Naive thymus-derived CD8-positive, alpha-beta T cell (primary cell): ENCODE measurements around the gene POU4F3. TPM values are rescaled to one million over a fixed set of nuclear protein-coding genes. Genes with fewer than 3 reads are reported as not detected.
"Not testable (repeated sequence)": the region's sequence is repeated elsewhere in the genome, so short reads cannot be mapped to it uniquely, and the experiment has no call there.

Experiments
- ATAC-seq, 2 donors: fragments of 150-1000 bp; cut with Tn5 transposase in 1 of 2; sonication (Bioruptor Pico), chemical (Tn5 transposase) in 1 of 2; 1 replicate in 1 of 2; 2 replicates in 1 of 2; pipeline ENCODE4 v1.10.0; 2021; ENCODE audit warnings: mild to moderate bottlenecking in 2 of 2, moderate library complexity in 2 of 2
- POLR2A ChIA-PET: fragments of 350-600 bp; sonication (Branson Sonifier 250); formaldehyde crosslinking; loops from one replicate; lab custom pipeline; 2021; ENCODE audit warnings: antibody characterized with exemption; lab: Charles Lee
- DNase-seq, 10 donors: peaks; one replicate each; pipeline versions ENCODE4 v3.0.0 to v3.0.0-alpha.2; 2020 to 2022
- H3K27ac Mint-ChIP-seq, 10 donors: one replicate each; pipeline ENCODE4 v1.8.0; 2020 to 2022; ENCODE audit warnings: mild to moderate bottlenecking in 10 of 10, mixed read lengths in 10 of 10, moderate library complexity in 4 of 10, inconsistent platforms in 1 of 10
- H3K27me3 Mint-ChIP-seq, 5 donors: one replicate each; pipeline ENCODE4 v1.8.0; 2021 to 2022; ENCODE audit warnings: mixed read lengths in 5 of 5
- H3K36me3 Mint-ChIP-seq, 3 donors: one replicate each; pipeline ENCODE4 v1.8.0; 2020 to 2022; ENCODE audit warnings: mixed read lengths in 3 of 3, mild to moderate bottlenecking in 2 of 3, inconsistent platforms in 1 of 3
- H3K4me1 Mint-ChIP-seq, 4 donors: one replicate each; pipeline ENCODE4 v1.8.0; 2021 to 2022; ENCODE audit warnings: mixed read lengths in 4 of 4
- H3K4me3 Mint-ChIP-seq, 10 donors: one replicate each; pipeline ENCODE4 v1.8.0; 2020 to 2022; ENCODE audit warnings: mild to moderate bottlenecking in 10 of 10, mixed read lengths in 10 of 10, moderate library complexity in 6 of 10, inconsistent platforms in 1 of 10
- H3K9me3 Mint-ChIP-seq, 9 donors: one replicate each; pipeline ENCODE4 v1.8.0; 2020 to 2022; ENCODE audit warnings: mixed read lengths in 9 of 9, mild to moderate bottlenecking in 3 of 9, inconsistent platforms in 1 of 9, moderate library complexity in 1 of 9
- polyA plus RNA-seq, 3 donors: library from polyadenylated mRNA; unstranded; fragments of 300-500 nt; fragmentation: Illumina TruSeq; gene quantifications; one replicate each; pipeline ENCODE4 v1.2.3, GENCODE V29; 2021
- total RNA-seq, 8 experiments: library from RNA in 2 of 8; stranded (reverse) in 2 of 8; gene quantifications; one replicate each; pipeline ENCODE4 v1.2.3 and lab custom pipeline; 2021 to 2026

POU4F3 gene
- total RNA-seq (under 1 TPM in 1 of 2 experiments, not detected in 1; 0.13 TPM), polyA plus RNA-seq (under 1 TPM in 1 of 3 donors, not detected in 2; 0.11 TPM), total RNA-seq (lab: John Stamatoyannopoulos, UW) (0 to 0.08 (median 0) reads per million in 6 experiments)

- ATAC-seq, result no peak
- peaks cover 3 to 21% (median 16%) of the 10 kb centered on the region in 4 donors for H3K4me1 Mint-ChIP-seq
- H3K27ac Mint-ChIP-seq, result no peak within 1 kb of the TSS
- H3K4me3 Mint-ChIP-seq, result peak within 1 kb of the TSS in 1 of 10 donors; percentile 19
- peaks cover 0 to 4% (median 0%) of the 10 kb centered on the region in 9 donors for H3K9me3 Mint-ChIP-seq
- H3K36me3 Mint-ChIP-seq, result peaks cover 0 to 8% (median 4%) of the 10 kb centered on the region in 3 donors
- POLR2A ChIA-PET, result no interaction called here
- no peak for DNase-seq
- peaks cover 51 to 98% (median 79%) of the 10 kb centered on the region in 5 donors for H3K27me3 Mint-ChIP-seq
Observed at GRCh38 chr5:146338774-146339714, at the start of gene POU4F3. TSS of gene POU4F3 (plus strand) at chr5:146338839. CDS start at chr5:146339113, 274 bp downstream.

DNA sequence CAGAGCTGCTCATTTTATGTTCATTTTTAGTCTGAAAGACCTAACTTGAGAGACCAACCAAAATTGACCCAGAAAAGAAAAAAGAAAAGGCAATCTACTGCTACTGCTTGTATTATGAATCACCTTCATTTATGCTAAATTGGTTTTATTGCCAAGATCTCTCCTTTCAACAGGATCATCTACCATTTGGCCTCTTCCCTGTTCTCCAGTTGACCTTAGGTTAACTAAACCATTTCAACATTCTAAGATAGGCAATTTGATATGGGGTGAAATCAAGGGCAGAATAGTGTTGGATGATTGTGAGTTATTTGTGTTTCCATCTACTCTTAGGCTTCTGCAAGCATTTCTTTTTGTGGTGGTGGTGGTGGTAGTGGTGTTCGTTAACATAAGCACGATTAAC is 48.3 kb upstream of the POU4F3 start:
- ATAC-seq, result no peak
- H3K4me3 Mint-ChIP-seq, result no peak overlapping the region
- H3K4me1 Mint-ChIP-seq, result peaks cover 0 to 4% (median 0%) of the 10 kb centered on the region in 4 donors
- peak overlapping the region in 5 of 10 donors; percentile 1 to 83 (median 31) for H3K27ac Mint-ChIP-seq
- H3K9me3 Mint-ChIP-seq, result no peaks in the 10 kb centered on the region
- no peak for DNase-seq
- POLR2A ChIA-PET, result no interaction called here
- peaks cover 0 to 26% (median 0%) of the 10 kb centered on the region in 3 donors for H3K36me3 Mint-ChIP-seq
- H3K27me3 Mint-ChIP-seq, result no peaks in the 10 kb centered on the region

GRCh38 chr5:146291421-146292074 is 47.1 kb upstream of the POU4F3 start:
- Mint-ChIP-seq H3K9me3 (no peaks in the 10 kb centered on the region), H3K4me3 (no peak overlapping the region), H3K36me3 (peaks cover 0 to 18% (median 0%) of the 10 kb centered on the region in 3 donors), H3K4me1 (peaks cover 0 to 6% (median 0%) of the 10 kb centered on the region in 4 donors), H3K27ac (peak overlapping the region in 1 of 10 donors; percentile 31), H3K27me3 (no peaks in the 10 kb centered on the region)
- POLR2A ChIA-PET, result no interaction called here
- DNase-seq, result peak in 6 of 10 donors; percentile 2 to 36 (median 21)
- ATAC-seq, result peak; percentile 57 to 60

GRCh38 chr5:146296245-146296644 is 42.4 kb upstream of the POU4F3 start:
- no peak for ATAC-seq
- H3K27me3 Mint-ChIP-seq, result peaks cover 0 to under 1% (median 0%) of the 10 kb centered on the region in 5 donors
- H3K4me3 Mint-ChIP-seq, result no peak overlapping the region
- POLR2A ChIA-PET, result no interaction called here
- H3K27ac Mint-ChIP-seq, result no peak overlapping the region
- H3K9me3 Mint-ChIP-seq, result no peaks in the 10 kb centered on the region
- no peak for DNase-seq
- peaks cover 0 to 2% (median 0%) of the 10 kb centered on the region in 4 donors for H3K4me1 Mint-ChIP-seq
- no peaks in the 10 kb centered on the region for H3K36me3 Mint-ChIP-seq

- H3K27ac Mint-ChIP-seq, POLR2A ChIA-PET, H3K4me1 Mint-ChIP-seq, H3K36me3 Mint-ChIP-seq, H3K4me3 Mint-ChIP-seq, H3K27me3 Mint-ChIP-seq, DNase-seq, H3K9me3 Mint-ChIP-seq, ATAC-seq: not testable (repeated sequence)
Observed at GRCh38 chr5:146298920-146299319, 39.7 kb upstream of the POU4F3 start.

DNA sequence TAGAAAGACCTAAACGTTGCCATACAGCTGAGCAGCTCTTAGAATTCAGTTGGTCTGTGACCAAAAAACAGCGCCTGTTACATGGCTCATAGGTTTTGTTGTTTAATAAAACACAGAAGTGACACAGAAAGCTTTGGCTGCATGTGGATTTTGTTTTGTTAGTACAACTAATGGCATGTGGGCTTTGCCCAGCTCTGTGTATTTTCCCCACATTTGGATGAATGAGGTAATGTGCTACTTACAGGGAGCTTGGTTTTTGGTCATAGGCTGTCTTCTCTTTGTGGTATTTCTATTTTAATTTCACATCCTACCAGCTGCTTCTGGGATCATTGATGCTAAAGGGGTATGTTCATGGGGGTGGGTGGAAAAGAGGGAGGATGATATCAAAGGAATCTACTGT is 37.0 kb upstream of the POU4F3 start:
- Mint-ChIP-seq H3K27me3 (peaks cover 0 to 8% (median 3%) of the 10 kb centered on the region in 5 donors), H3K4me1 (no peaks in the 10 kb centered on the region), H3K36me3 (no peaks in the 10 kb centered on the region), H3K27ac (no peak overlapping the region), H3K4me3 (no peak overlapping the region), H3K9me3 (no peaks in the 10 kb centered on the region)
- no peak for DNase-seq
- POLR2A ChIA-PET, result no interaction called here
- ATAC-seq, result no peak

- Mint-ChIP-seq H3K9me3 (no peaks in the 10 kb centered on the region), H3K27ac (no peak overlapping the region), H3K4me1 (no peaks in the 10 kb centered on the region), H3K27me3 (peaks cover 0 to 14% (median 5%) of the 10 kb centered on the region in 5 donors), H3K36me3 (no peaks in the 10 kb centered on the region), H3K4me3 (no peak overlapping the region)
- DNase-seq (no peak), ATAC-seq (no peak)
- POLR2A ChIA-PET, result no interaction called here
Observed at GRCh38 chr5:146302406-146302805, 36.2 kb upstream of the POU4F3 start.

GRCh38 chr5:146306838-146307237 is 31.8 kb upstream of the POU4F3 start:
- no peak for DNase-seq
- no peaks in the 10 kb centered on the region for H3K4me1 Mint-ChIP-seq
- H3K36me3 Mint-ChIP-seq, result no peaks in the 10 kb centered on the region
- H3K27me3 Mint-ChIP-seq, result peaks cover 6 to 27% (median 10%) of the 10 kb centered on the region in 5 donors
- no peak for ATAC-seq
- H3K27ac Mint-ChIP-seq, result no peak overlapping the region
- no peak overlapping the region for H3K4me3 Mint-ChIP-seq
- POLR2A ChIA-PET, result no interaction called here
- H3K9me3 Mint-ChIP-seq, result no peaks in the 10 kb centered on the region

- POLR2A ChIA-PET, result no interaction called here
- no peak for DNase-seq
- ATAC-seq, result no peak
- H3K9me3 Mint-ChIP-seq, result no peaks in the 10 kb centered on the region
- H3K4me3 Mint-ChIP-seq, result no peak overlapping the region
- H3K4me1 Mint-ChIP-seq, result peaks cover 0 to under 1% (median 0%) of the 10 kb centered on the region in 4 donors
- peaks cover 6 to 27% (median 10%) of the 10 kb centered on the region in 5 donors for H3K27me3 Mint-ChIP-seq
- no peaks in the 10 kb centered on the region for H3K36me3 Mint-ChIP-seq
- no peak overlapping the region for H3K27ac Mint-ChIP-seq
Observed at GRCh38 chr5:146307796-146308195, 30.8 kb upstream of the POU4F3 start.

DNA sequence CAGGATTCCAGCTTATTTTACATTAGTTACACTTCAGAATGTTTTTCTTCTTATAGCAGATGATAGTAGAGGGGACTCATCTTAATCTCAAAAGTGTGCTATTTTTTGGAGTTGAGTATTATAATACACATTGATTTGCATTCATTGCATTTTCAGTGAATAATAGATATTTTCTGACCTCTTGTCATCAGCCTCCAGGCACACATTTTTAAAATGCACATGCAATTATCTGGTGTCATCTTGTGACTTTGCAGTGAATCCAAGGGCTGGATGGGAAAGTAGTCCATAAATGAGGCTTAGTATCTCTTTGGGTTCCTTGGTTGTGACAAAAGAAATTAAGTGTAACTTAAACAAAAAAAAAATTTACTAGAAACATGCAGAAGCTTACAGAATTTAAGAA is 28.1 kb upstream of the POU4F3 start:
- ATAC-seq (no peak), DNase-seq (no peak)
- H3K36me3 Mint-ChIP-seq, result peaks cover 0 to 5% (median 0%) of the 10 kb centered on the region in 3 donors
- no peak overlapping the region for H3K4me3 Mint-ChIP-seq
- peaks cover 0 to 5% (median 1%) of the 10 kb centered on the region in 4 donors for H3K4me1 Mint-ChIP-seq
- POLR2A ChIA-PET, result no interaction called here
- no peak overlapping the region for H3K27ac Mint-ChIP-seq
- H3K9me3 Mint-ChIP-seq, result peaks cover 0 to 2% (median 0%) of the 10 kb centered on the region in 9 donors
- peaks cover 13 to 48% (median 22%) of the 10 kb centered on the region in 5 donors for H3K27me3 Mint-ChIP-seq

DNA sequence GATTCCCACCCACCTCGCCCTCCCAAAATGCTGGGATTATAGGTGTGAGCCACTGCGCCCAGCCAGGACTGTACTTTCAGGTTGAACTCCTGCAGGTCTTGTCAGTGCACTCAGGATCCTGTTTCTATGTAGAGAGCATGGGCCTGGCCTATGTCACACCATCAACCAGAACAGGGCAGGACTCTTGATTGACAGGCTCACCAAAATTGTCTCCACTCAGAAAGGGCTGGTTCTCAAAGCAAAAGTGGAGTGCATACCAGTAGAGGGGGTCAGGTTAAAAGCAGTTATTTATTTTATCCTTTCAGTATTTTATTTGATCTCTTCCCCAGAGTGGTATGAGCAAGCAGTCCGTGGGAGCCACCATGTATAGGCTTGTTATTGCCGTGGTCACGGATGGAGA is 27.4 kb upstream of the POU4F3 start:
- no peak for ATAC-seq
- DNase-seq, result no peak
- Mint-ChIP-seq H3K36me3 (peaks cover 0 to 5% (median 0%) of the 10 kb centered on the region in 3 donors), H3K9me3 (peaks cover 0 to 2% (median 0%) of the 10 kb centered on the region in 9 donors), H3K4me1 (peaks cover 0 to 5% (median 1%) of the 10 kb centered on the region in 4 donors), H3K27me3 (peaks cover 13 to 49% (median 27%) of the 10 kb centered on the region in 5 donors), H3K27ac (no peak overlapping the region), H3K4me3 (no peak overlapping the region)
- POLR2A ChIA-PET, result no interaction called here

GRCh38 chr5:146313027-146313426 is 25.6 kb upstream of the POU4F3 start:
- ATAC-seq (no peak), DNase-seq (no peak)
- peaks cover 0 to 5% (median 0%) of the 10 kb centered on the region in 3 donors for H3K36me3 Mint-ChIP-seq
- peaks cover 0 to 2% (median 0%) of the 10 kb centered on the region in 9 donors for H3K9me3 Mint-ChIP-seq
- H3K4me1 Mint-ChIP-seq, result peaks cover 0 to 5% (median 1%) of the 10 kb centered on the region in 4 donors
- H3K27ac Mint-ChIP-seq, result no peak overlapping the region
- no peak overlapping the region for H3K4me3 Mint-ChIP-seq
- POLR2A ChIA-PET, result no interaction called here
- peaks cover 14 to 39% (median 26%) of the 10 kb centered on the region in 5 donors for H3K27me3 Mint-ChIP-seq
